Endothelial cell of umbilical vein (primary cell): Measurements from ENCODE around the gene FAM20B. TPM values are rescaled to one million over a fixed set of nuclear protein-coding genes. Genes with fewer than 3 reads are reported as not detected.

Source experiments
- BruUV-seq: library from RNA; stranded (reverse); fragments of 400-500 nt; replicated peaks from 2 replicates; lab custom pipeline; 2021; lab: Mats Ljungman, UMichigan
- CTCF ChIA-PET: fragments of 300-600, 350-600 bp; sonication (Branson Sonifier 250); formaldehyde crosslinking; loops from one replicate; lab custom pipeline; 2021; ENCODE audit warnings: antibody characterized with exemption, inconsistent platforms; lab: Charles Lee
- POLR2A ChIA-PET: fragments of 300-600, 350-600 bp; sonication (Branson Sonifier 250); formaldehyde crosslinking; loops from one replicate; lab custom pipeline; 2021; ENCODE audit warnings: antibody characterized with exemption, inconsistent platforms; lab: Charles Lee
- DNase-seq: peaks from one replicate; pipeline ENCODE4 v3.0.0-alpha.2; 2011; ENCODE audit warnings: low read depth, low spot score
- FAIRE-seq: peaks from 2 replicates; lab custom pipeline; 2011; peaks lifted over from hg19 to GRCh38; lab: Jason Lieb, UNC
- H2AFZ ChIP-seq: 2 replicates; pipeline ENCODE4 v1.6.0; 2012; ENCODE audit warnings: low read depth, low read length, control low read depth, inconsistent platforms
- H3K27ac ChIP-seq: 2 replicates; pipeline ENCODE4 v1.5.1; 2011; ENCODE audit warnings: low read depth, mild to moderate bottlenecking, control low read depth, low read length, moderate library complexity; ENCODE audit not compliant: insufficient read depth
- H3K27me3 ChIP-seq, 2 experiments: 2 replicates each; pipeline versions ENCODE4 v1.6.0 to v1.6.1; 2011; ENCODE audit warnings: low read length in 2 of 2, mixed read lengths in 1 of 2; ENCODE audit not compliant: control insufficient read depth in 2 of 2, insufficient read depth in 2 of 2
- H3K36me3 ChIP-seq, 2 experiments: 2 replicates in 1 of 2; 3 replicates in 1 of 2; pipeline ENCODE4 v1.5.1; 2011; ENCODE audit warnings: low read length in 2 of 2, mild to moderate bottlenecking in 1 of 2, moderate library complexity in 1 of 2; ENCODE audit not compliant: control insufficient read depth in 2 of 2, insufficient read depth in 2 of 2; ENCODE audit errors: extremely low read depth in 1 of 2
- H3K4me1 ChIP-seq: 3 replicates; pipeline ENCODE4 v1.5.1; 2011; ENCODE audit warnings: mild to moderate bottlenecking, low read length; ENCODE audit not compliant: control insufficient read depth, insufficient read depth; ENCODE audit errors: extremely low read depth
- H3K4me2 ChIP-seq: 2 replicates; pipeline ENCODE4 v1.6.1; 2011; ENCODE audit warnings: low read length, control low read depth, mixed read lengths; ENCODE audit not compliant: insufficient read depth
- H3K4me3 ChIP-seq, 3 experiments: fragments of 200-600 bp in 1 of 3; sonication (generic), shearing (Covaris generic) in 1 of 3; replicated peaks in 1 of 3; 2 replicates each; pipeline ENCODE4 v1.5.1; 2011 to 2016; ENCODE audit warnings: control low read depth in 3 of 3, low read length in 3 of 3, mild to moderate bottlenecking in 2 of 3, inconsistent platforms in 1 of 3, low read depth in 1 of 3, moderate library complexity in 1 of 3; ENCODE audit not compliant: insufficient read depth in 1 of 3
- H3K79me2 ChIP-seq: 2 replicates; pipeline ENCODE4 v1.6.0; 2012; ENCODE audit warnings: low read length, inconsistent platforms; ENCODE audit not compliant: control insufficient read depth, insufficient read depth
- H3K9ac ChIP-seq: replicated peaks from 2 replicates; pipeline ENCODE3; 2011; ENCODE audit warnings: low read length, control low read depth; ENCODE audit not compliant: insufficient read depth; ENCODE audit errors: extremely low read depth
- H3K9me1 ChIP-seq: replicated peaks from 3 replicates; pipeline ENCODE4 v1.6.0; 2011; ENCODE audit warnings: mild to moderate bottlenecking, low read length; ENCODE audit not compliant: control insufficient read depth, insufficient read depth; ENCODE audit errors: extremely low read depth
- H3K9me3 ChIP-seq: replicated peaks from 2 replicates; pipeline ENCODE4 v1.5.1; 2012; ENCODE audit warnings: low read length, inconsistent platforms; ENCODE audit not compliant: control insufficient read depth, insufficient read depth
- H4K20me1 ChIP-seq: replicated peaks from 2 replicates; pipeline ENCODE3; 2011; ENCODE audit warnings: mild to moderate bottlenecking, low read length; ENCODE audit not compliant: control insufficient read depth, insufficient read depth; ENCODE audit errors: extremely low read depth
- CTCF ChIP-seq, 2 donors: IDR thresholded peaks; 1 replicate in 1 of 2; 2 replicates in 1 of 2; pipeline ENCODE4 v1.5.1; 2011; ENCODE audit warnings: low read length in 2 of 2, mild to moderate bottlenecking in 2 of 2, moderate library complexity in 2 of 2, control low read depth in 1 of 2, inconsistent platforms in 1 of 2, low read depth in 1 of 2; ENCODE audit not compliant: insufficient read depth in 1 of 2; ENCODE audit errors: extremely low read depth in 1 of 2
- EZH2 ChIP-seq: IDR thresholded peaks from 2 replicates; pipeline ENCODE4 v1.6.1; 2012; ENCODE audit warnings: borderline replicate concordance, low read depth, mild to moderate bottlenecking, moderate library complexity, low read length, inconsistent platforms; ENCODE audit not compliant: severe bottlenecking
- FOS ChIP-seq: IDR thresholded peaks from 2 replicates; pipeline ENCODE4 v1.6.1; 2011; ENCODE audit warnings: mild to moderate bottlenecking, low read length, moderate library complexity, borderline replicate concordance; ENCODE audit not compliant: insufficient read depth
- GATA2 ChIP-seq: IDR thresholded peaks from 2 replicates; pipeline ENCODE4 v1.7.0; 2011; ENCODE audit warnings: low read depth, mild to moderate bottlenecking, moderate library complexity, mixed read lengths, low read length; ENCODE audit not compliant: insufficient read length, insufficient read depth
- JUN ChIP-seq: IDR thresholded peaks from 2 replicates; pipeline ENCODE4 v1.6.1; 2011; ENCODE audit warnings: borderline replicate concordance, low read depth; ENCODE audit not compliant: insufficient read length, insufficient read depth
- MAX ChIP-seq: IDR thresholded peaks from 2 replicates; pipeline ENCODE4 v1.6.1; 2011; ENCODE audit not compliant: insufficient read depth, insufficient read length
- MYC ChIP-seq: IDR thresholded peaks from one replicate; pipeline ENCODE4 v1.6.1; 2011; ENCODE audit warnings: mild to moderate bottlenecking, low read depth, low read length
- POLR2A ChIP-seq: IDR thresholded peaks from 2 replicates; pipeline ENCODE4 v1.6.1; 2012; ENCODE audit warnings: low read depth, mild to moderate bottlenecking, control low read depth, low read length
- POLR2AphosphoS5 ChIP-seq: IDR thresholded peaks from 2 replicates; pipeline ENCODE4 v1.6.1; 2012; ENCODE audit warnings: low read depth, mild to moderate bottlenecking, control low read depth, low read length, moderate library complexity; ENCODE audit not compliant: insufficient read depth
- dilution Hi-C: fragments of 300-500 bp; cut with MboI; formaldehyde crosslinking; loops from one replicate; pipeline ENCODE4 v1.15.0; 2019; ENCODE audit warnings: low sequenced_read_pairs; ENCODE audit not compliant: extremely low pct_ligation_motif_present
- intact Hi-C: fragments of 100-400 bp; cut with micrococcal nuclease; formaldehyde crosslinking; loops from one replicate; pipeline ENCODE4 v1.10.0; 2022
- polyA plus RNA-seq, 4 experiments: library from polyadenylated mRNA; depleted of rRNA in 3 of 4; stranded (reverse) in 3 of 4; unstranded in 1 of 4; fragments of >200 nt; gene quantifications; 2 replicates each; pipeline versions ENCODE4 v1.2.1 to v1.2.3, GENCODE V29; 2011 to 2012; ENCODE audit warnings: missing spikeins in 1 of 4
- total RNA-seq: library from RNA; stranded (reverse); gene quantifications from 2 replicates; pipeline ENCODE4 v1.2.3, GENCODE V29; 2021

Gene FAM20B
- total and polyA plus RNA-seq, 2 donors (not counting 3 experiments of a cell fraction or from before 2014, with no cell fraction given), result 10.0 to 35.1 TPM

- no peak for DNase-seq
- Histone ChIP-seq H3K36me3 (peaks cover 38 to 44% of the 10 kb centered on the region in 2 experiments), H3K27ac (no peak overlapping the region), H3K9me1 (no peaks in the 10 kb centered on the region), H2AFZ (no peak overlapping the region), H3K4me3 (no peak overlapping the region), H4K20me1 (no peaks in the 10 kb centered on the region), H3K4me2 (no peak overlapping the region), H3K4me1 (peaks cover 6% of the 10 kb centered on the region), H3K9me3 (no peaks in the 10 kb centered on the region), H3K27me3 (no peaks in the 10 kb centered on the region), H3K79me2 (no peaks in the 10 kb centered on the region), H3K9ac (no peak overlapping the region)
- CTCF ChIA-PET, result interaction anchor here (0.8 kb wide), 2 partner anchors 12 to 119 kb away, joined by 3 to 4 read pairs; no protein-coding TSS in a partner anchor
- dilution Hi-C loops, result no loop called here
- BruUV-seq, result no TSS peak
- POLR2A ChIA-PET, result interaction anchor here (1.3 kb wide), 1 partner anchor 8 kb away, joined by 3 read pairs; no protein-coding TSS in a partner anchor
- TF ChIP-seq EZH2 (no peak), POLR2A (no peak), POLR2AphosphoS5 (no peak), MYC (no peak), MAX (no peak), CTCF (IDR thresholded peaks at IDR 0.05; ENCODE audit: extremely low read depth in 1 of 2, insufficient read depth in 1 of 2, low read depth in 1 of 2, low read length in 2 of 2) (no peak), JUN (no peak), FOS (no peak), GATA2 (no peak)
- intact Hi-C loops, result no loop called here
- FAIRE-seq, result no peak
Observed at GRCh38 chr1:179090923-179091322, 65.2 kb downstream of the FAM20B start.
